Stimulated activated CD8-positive, alpha-beta memory T cell treated with anti-CD3 and anti-CD28 coated beads, Interleukin-15, amount 100 ng/mL, for 48 hours (primary cell): ENCODE measurements around the gene SLC44A5.

Experiments
- DNase-seq, 2 donors: peaks; one replicate each; pipeline ENCODE4 v3.0.0-alpha.2; 2020; ENCODE audit warnings: low read depth in 2 of 2

The SLC44A5 gene

DNA sequence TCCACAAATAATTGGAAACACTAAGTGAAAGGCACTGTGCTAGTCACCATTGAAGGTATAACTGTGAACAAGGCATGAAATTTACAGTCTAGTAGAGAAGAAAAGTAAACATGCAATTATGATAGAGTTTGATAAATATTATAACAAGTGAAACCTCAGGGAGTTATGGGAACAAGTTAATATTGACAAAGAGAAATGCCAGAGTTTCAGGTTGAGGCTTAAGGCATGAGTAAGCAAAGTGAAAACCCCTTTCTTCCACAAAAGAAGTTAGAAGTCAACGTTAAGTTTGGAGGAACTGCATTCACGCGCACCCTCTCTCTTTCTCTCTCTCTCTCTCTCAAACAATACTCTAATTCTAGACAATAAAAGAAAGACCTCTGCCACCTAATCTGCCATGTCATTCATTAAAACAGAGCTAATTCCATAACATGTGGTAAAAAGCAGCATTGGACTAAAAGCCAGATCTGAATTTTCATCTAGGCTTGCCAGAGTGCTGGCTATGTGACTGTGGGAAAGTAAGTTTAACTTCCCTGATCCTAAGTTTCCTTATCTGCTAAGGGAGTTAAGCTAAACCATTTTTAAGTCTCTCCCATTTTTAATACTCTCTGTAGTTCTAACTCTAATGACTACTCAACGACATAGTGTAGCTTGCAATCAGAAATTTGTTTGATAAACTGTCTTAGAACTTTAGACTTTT is 22.0 kb downstream of the SLC44A5 start:
- DNase-seq, result no peak

DNA sequence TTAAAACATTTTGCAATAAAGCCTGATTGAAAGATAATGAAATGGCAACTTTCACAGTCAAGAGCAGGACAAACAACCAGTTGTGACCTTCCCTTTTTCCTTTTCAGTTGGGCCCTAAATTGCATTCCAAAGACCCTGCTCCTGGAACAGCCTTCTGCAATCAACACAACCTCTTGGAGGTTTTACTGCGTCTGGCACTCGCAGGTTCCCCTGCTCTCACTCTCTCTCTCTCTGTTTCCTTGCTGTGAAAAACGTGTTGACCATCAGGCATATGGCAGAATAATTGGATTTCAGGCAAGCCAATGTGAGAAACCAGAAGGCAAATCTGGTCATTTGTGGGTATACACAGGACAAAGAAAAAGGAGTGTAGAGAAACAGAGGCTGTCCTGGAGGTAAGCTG is 23.2 kb downstream of the SLC44A5 start:
- DNase-seq, result no peak

DNA sequence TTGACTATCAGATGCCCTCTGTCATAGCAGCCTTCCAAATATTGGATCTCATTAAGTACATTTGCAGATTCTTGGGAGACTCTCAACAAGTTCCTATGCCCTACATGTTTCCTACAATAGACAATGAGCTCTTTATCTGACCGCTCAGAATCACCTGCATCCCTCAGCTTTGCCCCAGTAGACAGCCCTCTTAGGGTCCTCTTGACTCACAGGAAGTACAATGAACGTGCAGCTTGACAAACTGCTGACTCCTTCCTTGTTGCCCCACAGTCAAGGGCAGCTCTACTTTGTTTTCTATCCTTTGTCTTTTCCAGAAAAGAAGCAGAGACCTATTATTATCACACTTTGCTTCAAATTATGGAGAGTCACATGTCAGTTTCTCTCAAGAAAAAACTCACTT is 27.6 kb downstream of the SLC44A5 start:
- DNase-seq, result no peak

DNA sequence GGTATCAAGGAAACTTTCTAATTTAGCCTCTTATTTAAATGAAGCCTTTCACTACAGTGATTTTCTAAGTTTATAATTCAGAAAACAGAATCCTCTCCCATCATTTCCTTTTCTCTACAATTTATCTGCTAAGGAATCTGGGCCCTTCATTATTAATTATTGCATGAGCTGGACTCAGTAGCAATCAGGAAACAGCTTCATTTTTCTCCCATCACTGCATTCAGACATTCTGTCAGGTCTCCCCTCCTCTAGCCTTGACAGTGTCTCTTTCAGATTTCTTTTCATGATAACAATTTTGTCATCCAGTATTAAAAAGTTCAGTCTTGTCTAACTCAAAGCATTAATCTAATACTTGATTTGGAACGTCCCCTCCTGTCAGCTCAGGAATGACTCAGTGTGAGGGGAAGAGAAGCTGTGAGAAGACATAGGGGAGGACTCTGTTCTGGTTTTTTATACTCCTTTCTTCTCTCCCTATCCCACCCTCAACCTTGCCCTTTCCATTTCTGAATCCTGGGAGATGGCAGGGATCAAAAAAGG is 28.1 kb downstream of the SLC44A5 start:
- no peak for DNase-seq

DNA sequence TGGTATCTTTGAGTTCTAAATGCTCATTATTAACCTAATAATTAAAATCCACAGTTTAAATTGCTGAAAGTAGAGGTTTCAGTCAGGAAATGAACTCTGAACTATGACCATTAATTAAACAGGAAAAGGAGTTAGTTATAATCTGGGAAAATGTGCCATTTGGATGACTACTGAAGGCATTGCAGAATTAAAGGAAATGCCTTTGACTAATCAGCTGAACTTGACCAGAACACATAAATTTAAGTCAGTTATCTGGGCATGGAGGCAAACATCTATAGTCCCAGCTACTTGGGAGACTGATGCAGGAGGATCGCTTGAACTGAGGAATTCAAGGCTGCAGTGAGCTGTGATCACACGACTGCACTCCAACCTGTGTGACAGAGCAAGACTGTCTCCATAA is 31.9 kb downstream of the SLC44A5 start:
- no peak for DNase-seq

DNA sequence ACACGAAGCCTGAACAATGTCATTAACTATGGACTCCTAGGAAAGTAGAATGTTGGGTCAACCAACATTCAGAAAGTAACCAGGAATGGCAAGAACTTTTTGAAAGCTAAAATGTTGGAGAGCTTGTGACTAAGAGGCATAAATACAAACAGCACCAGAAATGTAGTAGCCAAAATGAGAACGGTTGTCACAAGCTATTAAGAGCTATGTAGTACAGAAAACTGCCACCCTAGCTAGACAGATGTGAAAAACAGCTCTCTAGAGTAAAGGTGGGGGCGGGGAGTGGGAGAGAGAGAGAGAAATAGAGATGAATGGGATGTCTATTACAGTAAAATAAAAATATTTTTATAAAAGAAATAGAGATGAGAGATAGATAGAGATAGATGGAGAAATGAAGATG is 35.1 kb downstream of the SLC44A5 start:
- no peak for DNase-seq

DNA sequence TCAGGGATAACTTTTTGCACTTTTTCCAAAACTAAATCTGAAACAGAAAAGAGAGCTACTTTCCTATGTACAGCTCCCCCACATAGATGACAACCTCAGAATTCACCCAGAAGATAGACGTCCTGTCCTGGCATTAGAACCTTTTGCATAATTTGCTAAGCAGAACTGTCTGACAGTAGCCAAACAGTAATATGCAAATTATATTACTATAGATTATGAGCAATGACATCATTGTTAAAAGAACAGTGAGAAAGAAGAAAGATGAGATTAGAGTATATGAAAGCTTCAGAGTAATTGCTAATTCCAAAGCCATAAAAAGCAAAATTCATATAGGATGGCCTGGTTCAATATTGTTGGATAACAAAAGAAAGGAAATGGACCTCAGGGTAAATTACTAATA is 43.7 kb downstream of the SLC44A5 start:
- DNase-seq, result no peak

DNA sequence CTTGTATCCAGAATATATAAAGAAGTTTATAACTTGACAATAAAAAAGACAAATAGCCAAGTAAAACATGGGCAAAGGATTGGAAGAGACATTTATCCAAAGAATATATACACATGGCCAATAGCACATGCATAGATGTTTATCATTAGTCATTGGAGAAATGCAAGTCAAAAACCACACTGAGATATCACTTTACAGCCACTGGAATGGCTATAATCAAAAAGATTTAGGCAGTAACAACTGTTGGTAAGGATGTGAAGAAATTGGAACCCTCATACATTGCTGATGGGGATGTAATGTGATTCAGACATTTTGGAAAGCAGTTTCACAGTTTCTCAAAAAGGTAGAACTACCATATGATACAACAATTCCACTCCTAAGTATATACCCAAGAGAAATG is 51.1 kb downstream of the SLC44A5 start:
- no peak for DNase-seq

DNA sequence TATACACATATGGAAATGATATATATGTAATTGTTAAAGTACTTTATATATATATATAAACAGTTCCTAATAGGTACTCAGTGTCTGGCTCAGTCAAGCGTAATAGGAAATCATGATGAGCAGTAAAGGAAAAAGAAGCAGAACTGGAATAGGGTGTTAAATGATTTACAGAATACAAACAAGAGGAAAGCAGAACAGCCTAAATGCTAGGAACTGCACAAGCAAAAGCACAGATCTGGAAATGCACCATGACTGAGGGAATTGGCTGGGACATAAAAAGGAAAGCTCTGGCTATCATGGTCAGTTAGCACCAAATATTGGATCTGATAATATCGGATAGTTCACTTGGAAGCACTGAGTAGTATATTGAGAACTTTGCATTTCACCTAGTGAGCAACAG is 51.8 kb downstream of the SLC44A5 start:
- no peak for DNase-seq

DNA sequence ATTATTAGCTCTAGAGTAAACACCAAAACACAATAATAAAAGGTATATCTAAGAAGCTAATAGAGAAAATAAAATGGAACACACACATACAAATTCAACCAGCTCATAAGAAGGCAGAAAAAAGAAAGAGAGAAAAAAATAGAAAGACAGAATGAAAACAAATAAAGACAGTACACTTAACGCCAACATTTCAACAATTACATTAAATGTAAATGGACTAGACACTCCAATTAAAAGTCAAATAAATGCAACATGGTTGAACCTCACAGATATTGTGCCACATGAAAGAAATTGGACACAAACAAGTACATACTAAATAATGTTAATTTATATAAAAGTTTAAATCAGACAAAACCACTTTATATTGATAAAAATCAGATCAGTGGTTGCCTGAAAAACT is 56.0 kb downstream of the SLC44A5 start:
- DNase-seq, result no peak

DNA sequence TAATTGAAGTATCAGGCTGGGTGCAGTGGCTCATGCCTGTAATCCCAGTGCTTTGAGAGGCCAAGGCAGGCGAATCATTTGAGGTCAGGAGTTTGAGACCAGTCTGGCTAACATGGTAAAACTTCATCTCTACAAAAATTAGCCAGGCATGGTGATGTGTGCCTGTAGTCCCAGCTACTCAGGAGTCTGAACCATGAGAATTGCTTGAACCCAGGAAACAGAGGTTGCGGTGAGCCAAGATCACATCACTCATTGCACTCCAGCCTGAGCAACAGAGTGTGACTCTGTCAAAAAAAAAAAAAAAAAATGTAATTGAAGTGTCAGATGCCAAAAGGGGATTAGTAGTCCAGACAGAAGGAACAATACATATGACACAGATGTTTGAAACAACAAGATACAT is 56.7 kb downstream of the SLC44A5 start:
- DNase-seq, result no peak

DNA sequence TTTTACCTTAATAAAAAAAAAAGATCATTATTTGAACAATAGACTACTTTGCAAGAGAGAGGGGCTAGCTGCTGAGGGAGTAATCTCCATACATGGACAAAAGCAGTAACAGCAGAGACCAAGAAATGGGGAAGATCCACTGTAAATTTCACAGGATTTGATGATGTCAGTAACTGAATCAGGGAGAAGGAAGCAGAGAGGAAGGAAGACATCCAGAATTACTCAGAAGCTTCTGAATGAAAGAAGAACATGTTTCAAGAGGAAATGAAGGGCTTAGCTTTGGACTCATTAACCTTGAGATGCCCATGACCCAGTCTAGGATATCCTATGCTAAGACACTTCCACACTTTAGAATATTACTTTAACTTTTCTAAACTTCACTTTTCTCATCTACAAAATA is 60.4 kb downstream of the SLC44A5 start:
- no peak for DNase-seq

DNA sequence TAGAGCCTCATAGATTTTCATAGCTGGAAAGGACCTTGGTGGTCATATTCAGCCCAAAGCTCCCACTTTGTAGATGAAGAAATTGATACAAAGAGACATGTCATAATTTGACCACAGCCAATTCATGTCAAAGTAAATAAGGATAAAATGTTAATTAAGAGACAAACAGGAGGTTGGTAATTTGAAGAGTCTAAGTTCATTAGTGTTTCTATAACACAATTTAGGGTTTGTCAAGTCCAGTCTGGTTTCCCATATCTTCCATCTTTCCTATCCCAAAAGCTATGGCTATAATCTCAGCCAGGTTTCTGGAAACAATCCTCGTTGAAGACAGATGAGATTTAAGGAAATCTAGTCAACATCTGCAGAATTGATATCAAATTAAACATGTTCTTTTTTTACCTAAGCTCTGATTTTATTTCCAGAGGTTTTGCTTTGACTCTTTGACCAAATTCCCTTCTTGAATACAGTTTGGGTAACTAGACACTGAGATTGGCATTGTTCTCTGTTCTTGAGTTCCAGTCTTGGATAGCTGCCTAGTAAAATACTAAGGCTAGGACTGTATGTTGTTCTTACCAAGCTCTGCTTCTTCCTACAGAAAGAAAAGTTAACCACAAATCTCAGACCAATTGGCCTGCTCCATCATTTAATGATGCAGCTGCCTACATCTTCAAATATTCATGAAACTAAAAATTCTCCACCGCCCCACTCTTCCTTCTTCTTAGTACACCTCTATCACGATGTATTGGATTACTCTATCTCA is 62.0 kb downstream of the SLC44A5 start:
- no peak for DNase-seq

DNA sequence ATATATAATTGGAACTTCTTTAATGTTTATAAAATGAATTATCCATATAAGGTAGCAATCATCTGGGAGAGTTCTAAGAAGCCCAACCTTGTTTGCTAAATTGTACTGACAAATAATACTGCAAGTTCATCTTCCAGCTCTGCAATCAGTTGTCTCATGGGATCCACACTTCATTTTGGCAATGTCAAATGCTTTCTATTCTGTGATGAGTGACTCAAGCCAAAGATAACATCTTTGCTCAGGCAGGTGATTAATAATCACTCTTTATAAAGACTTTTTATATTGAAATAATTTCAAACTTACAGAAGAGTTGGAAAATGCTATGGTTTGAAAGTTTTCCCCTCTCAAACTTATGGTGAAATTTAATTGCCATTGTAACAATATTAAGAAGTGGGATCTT is 67.2 kb downstream of the SLC44A5 start:
- DNase-seq, result no peak

DNA sequence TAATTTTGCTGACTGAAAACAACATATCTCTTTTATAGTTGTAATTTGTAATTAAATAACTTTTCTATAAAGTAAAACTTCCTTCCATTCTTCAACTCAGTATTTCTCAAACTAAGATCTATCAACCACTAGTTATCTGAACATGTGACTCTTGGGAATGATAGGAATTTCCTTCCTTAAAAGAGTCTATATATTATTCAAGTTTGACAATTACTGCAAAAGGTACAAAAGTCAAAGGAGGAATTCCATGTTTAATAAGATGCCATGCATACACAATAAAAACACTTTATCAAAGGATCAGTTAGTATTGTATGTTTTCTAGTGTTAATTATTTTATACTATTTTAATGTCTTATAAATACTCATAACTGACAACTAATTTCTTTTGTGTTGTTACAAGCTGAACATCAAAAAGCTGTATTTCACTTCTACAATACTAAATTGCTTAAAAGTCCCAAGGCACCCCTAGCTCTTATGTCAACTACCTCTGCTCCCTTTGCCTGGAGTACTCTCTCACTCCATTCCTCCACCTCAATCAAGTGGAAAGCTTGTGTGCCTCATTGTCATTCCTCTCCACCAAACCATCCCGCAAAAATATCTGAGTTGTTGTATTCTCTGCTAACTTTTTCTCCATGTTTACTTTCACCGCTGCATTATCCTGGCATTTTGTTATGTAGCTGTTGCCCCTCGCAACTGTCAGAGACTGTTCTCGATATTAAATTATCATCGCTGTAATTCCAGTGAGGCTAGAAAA is 67.9 kb downstream of the SLC44A5 start:
- no peak for DNase-seq

DNA sequence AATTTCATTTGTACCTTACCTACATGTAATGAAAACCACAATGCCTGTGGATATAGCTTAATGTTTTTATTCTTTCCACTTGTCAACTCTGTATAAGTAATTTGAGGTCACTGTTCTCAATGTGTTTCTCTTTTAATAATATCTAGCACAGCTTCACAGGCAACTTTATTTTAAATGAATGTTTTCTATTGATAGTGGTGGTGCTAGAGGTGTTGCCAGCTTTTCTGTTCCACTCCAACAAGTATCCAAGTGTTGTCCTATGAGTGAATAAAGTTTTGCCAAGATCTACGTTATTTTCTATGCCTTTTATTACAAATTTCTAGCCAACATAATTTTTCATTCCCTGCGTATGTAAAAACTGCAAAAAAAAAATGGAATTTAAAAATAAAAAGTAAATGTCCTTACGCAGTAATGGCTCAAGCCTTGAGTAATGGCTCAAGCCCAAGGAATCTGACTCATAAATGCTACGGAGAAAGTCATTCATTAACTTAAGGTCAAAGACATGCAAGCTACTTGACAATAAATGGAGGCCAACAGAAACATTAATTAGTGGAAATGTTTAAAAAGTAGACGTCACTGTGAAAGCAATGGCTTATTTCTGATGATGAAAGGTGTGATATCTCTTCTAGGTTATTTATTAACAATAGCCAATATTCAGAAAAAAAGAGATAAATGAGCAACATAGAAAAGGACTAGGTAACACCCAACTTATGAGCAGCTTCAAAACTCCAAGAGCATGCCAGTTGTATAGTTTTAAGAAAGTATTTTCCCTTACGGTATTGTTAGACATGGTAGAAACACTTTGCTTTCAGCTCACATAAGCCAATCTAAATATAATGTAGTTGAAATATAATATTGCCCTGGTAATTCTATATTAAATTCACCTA is 71.4 kb downstream of the SLC44A5 start:
- no peak for DNase-seq

DNA sequence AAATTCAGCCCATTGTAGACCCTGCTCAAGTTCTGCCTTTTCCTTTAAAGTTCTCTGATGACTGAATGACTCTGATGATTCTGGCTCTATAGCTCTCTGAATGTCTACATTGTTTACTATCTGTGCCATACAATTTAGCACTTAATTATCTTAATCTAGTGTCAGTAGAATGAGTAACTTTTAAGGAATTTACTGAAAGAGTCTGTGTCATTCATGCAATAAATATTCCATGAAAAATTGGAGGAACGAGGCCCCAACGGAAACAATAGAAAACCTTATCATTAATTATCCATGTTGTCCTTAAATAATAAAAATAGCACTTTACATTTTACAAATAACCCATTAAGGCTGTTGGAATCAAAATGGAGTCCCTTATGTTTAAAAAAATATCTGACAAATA is 77.8 kb downstream of the SLC44A5 start:
- no peak for DNase-seq

DNA sequence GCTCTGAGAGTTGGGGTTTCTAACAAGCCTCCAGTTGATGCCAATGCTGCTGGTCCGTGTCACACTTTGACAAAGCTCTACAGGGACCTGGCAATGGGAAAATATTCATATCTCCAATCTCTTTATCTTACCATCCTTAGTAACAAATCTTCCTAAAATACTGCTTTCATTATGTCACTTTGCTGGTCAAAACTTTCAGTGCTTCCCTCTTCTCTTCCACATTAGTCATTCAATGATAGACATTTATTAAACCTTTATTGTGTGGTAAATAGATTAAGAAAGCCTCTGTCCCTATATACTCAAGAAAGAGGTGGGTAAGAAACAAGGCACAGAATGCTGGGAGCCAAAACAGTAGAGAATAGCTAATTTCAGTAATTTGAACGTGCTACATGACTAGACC is 79.3 kb downstream of the SLC44A5 start:
- no peak for DNase-seq

DNA sequence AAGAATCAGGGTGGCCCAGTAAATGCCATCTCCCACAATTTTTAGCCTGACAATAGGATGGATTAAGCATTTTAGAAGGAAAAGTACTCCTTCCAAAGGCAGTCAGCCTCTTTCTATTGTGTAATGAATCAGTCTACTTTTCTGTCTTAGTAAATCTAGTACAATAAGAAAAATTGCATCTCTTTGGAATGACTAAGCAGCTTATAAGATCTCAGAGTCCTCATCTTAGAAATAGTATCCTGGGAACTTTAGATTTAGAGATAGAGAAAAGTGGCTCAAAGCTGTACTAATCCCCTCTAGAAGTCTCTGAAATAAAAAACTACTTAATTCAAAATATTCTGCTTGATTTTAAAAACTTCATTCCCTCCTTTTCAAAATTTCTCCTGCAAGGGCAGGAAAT is 81.4 kb downstream of the SLC44A5 start:
- no peak for DNase-seq

DNA sequence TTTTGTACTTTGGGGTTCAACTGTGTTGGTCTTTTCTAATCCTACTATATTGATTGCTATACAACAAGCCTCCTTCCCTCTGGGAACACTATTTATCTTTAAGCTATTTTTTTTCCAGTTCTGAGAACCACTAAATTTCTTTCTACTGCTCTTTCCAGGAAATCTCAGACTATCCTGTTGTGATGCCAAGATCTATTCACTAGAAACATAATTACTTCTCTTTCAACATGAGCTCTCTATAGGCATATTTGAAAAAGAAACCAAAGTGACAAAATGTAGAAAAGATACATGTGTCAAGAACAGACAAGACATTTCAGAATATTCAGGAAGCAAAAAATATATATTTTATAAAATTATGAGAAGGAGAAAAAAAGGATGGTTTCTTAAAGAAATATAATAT is 82.9 kb downstream of the SLC44A5 start:
- no peak for DNase-seq

DNA sequence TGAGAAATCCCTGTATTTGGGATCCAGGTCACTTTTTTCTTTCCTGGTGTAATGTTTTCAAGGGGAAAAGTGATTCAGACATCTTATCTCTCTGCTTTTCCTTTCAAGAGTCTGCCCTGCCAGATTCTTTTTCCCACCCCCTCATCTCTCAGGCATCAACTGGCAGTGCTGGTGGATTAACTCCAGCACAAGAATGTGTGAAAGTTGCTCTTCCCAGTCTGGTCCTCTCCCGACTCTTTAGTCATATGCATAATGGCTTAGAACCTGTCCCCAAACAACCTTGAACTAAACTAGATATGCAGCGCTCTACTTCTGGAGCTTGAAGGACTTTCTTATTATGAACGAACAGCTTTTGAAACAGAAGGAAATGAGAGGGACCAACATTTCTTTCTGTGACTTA is 88.5 kb downstream of the SLC44A5 start:
- no peak for DNase-seq

DNA sequence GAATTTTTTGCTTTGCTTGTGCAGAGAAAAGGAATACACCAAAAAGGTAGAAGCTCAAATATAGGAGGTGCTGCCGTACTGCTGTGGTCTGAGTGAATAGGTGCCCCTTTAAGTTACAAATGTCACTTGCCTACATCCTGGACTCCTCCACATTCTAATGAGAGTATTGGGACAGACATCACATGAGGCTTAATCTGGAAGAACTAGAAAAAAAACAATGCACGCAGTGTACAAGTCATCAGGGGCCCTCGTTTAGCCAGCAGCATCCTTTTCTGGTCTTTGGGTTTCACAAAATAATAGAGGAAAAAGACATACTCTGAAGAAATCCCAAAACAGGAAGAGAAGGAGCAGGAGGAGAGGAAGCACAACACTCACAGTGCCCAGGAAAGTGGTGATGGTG is 89.3 kb downstream of the SLC44A5 start:
- no peak for DNase-seq
